HS-27A (cell line): ENCODE results near the gene ENPP3.

Source experiments
- DNase-seq: peaks from one replicate; pipeline ENCODE4 v3.0.0-alpha.2; 2012; ENCODE audit warnings: low read depth, missing footprints

ENPP3 gene

GRCh38 chr6:131636880-131637792, at the start of gene ENPP3:
TSS of gene ENPP3 (plus strand) at chr6:131637302. CDS start at chr6:131637385, 83 bp downstream.
- DNase-seq, result no peak

- no peak for DNase-seq
Observed at GRCh38 chr6:131587909-131588308, 49.2 kb upstream of the ENPP3 start.

- no peak for DNase-seq
Observed at GRCh38 chr6:131588643-131589042, 48.5 kb upstream of the ENPP3 start.

- no peak for DNase-seq
Observed at GRCh38 chr6:131592935-131593334, 44.2 kb upstream of the ENPP3 start.

- no peak for DNase-seq
Observed at GRCh38 chr6:131594074-131594473, 43.0 kb upstream of the ENPP3 start.

- DNase-seq, result no peak
Observed at GRCh38 chr6:131597446-131597845, 39.7 kb upstream of the ENPP3 start.

GRCh38 chr6:131600716-131601115, 36.4 kb upstream of the ENPP3 start:
- no peak for DNase-seq

- peak; percentile 24 for DNase-seq
Observed at GRCh38 chr6:131602781-131603312, 34.3 kb upstream of the ENPP3 start.

- no peak for DNase-seq
Observed at GRCh38 chr6:131613296-131613925, 23.7 kb upstream of the ENPP3 start.

- no peak for DNase-seq
Observed at GRCh38 chr6:131615275-131615674, 21.8 kb upstream of the ENPP3 start.

GRCh38 chr6:131627724-131628682, 9.1 kb upstream of the ENPP3 start, which contains the start of gene MED23:
TSS of gene MED23 (minus strand) at chr6:131628242. CDS start at chr6:131628049, 193 bp downstream.
- DNase-seq, result peak; percentile 87

- no peak for DNase-seq
Observed at GRCh38 chr6:131628726-131629125, 8.4 kb upstream of the ENPP3 start.

- no peak for DNase-seq
Observed at GRCh38 chr6:131629651-131630050, 7.5 kb upstream of the ENPP3 start.

GRCh38 chr6:131631625-131632289, 5.3 kb upstream of the ENPP3 start:
- no peak for DNase-seq

GRCh38 chr6:131635384-131636340, 1.4 kb upstream of the ENPP3 start:
- no peak for DNase-seq

GRCh38 chr6:131638013-131638412, 911 bp downstream of the ENPP3 start:
- DNase-seq, result no peak

- DNase-seq, result no peak
Observed at GRCh38 chr6:131640100-131640499, 3.0 kb downstream of the ENPP3 start.

- no peak for DNase-seq
Observed at GRCh38 chr6:131640576-131640975, 3.5 kb downstream of the ENPP3 start.

GRCh38 chr6:131641554-131641953, 4.5 kb downstream of the ENPP3 start:
- DNase-seq, result no peak

GRCh38 chr6:131642565-131642964, 5.5 kb downstream of the ENPP3 start:
- DNase-seq, result no peak
